ENCODE measurements around the gene ZNF699. TPM values are rescaled to one million over a fixed set of nuclear protein-coding genes. Genes with fewer than 3 reads are reported as not detected.
"Not testable (repeated sequence)": the region's sequence is repeated elsewhere in the genome, so short reads cannot be mapped to it uniquely, and the experiment has no call there.

ZNF699 gene
- total RNA-seq, 3 donors from 2014 or later: 2.7 to 6.2 (median 4.4) TPM

DNA sequence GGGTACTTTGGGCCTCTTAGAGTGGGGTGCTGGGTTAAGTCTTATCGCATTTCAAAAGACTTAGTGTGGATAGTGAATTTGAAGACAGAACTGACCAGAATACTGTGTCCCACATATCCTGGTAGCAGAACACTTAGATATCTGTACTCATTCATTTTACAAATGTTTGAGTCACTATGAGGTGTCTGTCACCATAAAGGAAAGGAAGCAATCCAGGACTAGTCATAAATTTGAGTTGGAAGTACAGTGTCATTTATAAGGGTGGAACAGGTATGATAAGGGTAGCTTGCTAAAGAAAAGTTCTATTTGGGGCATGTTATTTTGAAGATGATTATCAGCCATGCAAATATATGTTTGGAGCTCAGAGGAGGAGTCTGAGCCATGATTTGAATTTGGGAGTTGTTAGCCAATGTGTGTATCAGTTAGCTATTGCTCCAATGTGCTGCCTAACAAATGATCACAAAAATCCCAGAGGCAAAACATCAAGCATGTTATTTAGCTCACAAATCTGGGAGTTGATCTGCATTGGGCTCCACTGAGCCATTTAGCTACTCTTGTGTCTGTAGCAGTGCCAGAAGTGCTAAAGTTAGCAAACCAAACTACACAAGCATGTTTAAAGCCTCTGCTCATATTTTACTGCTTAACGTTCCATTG is 20.3 kb downstream of the ZNF699 start:
- ATAC-seq (no peak), DNase-seq (no peak)
- TF ChIP-seq, protein P1, sequence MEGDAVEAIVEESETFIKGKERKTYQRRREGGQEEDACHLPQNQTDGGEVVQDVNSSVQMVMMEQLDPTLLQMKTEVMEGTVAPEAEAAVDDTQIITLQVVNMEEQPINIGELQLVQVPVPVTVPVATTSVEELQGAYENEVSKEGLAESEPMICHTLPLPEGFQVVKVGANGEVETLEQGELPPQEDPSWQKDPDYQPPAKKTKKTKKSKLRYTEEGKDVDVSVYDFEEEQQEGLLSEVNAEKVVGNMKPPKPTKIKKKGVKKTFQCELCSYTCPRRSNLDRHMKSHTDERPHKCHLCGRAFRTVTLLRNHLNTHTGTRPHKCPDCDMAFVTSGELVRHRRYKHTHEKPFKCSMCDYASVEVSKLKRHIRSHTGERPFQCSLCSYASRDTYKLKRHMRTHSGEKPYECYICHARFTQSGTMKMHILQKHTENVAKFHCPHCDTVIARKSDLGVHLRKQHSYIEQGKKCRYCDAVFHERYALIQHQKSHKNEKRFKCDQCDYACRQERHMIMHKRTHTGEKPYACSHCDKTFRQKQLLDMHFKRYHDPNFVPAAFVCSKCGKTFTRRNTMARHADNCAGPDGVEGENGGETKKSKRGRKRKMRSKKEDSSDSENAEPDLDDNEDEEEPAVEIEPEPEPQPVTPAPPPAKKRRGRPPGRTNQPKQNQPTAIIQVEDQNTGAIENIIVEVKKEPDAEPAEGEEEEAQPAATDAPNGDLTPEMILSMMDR (IDR thresholded peaks at IDR 0.05): no peak
- no peak overlapping the region for H3K4me3 ChIP-seq
- no peaks in the 10 kb centered on the region for H3K4me1 ChIP-seq (ENCODE audit: low read depth)
- H3K9me3 ChIP-seq: peaks cover 97% of the 10 kb centered on the region
- intact Hi-C loops (cut with DNase I, micrococcal nuclease): no loop called here
- no peaks in the 10 kb centered on the region for H3K36me3 ChIP-seq (ENCODE audit: low read depth)

DNA sequence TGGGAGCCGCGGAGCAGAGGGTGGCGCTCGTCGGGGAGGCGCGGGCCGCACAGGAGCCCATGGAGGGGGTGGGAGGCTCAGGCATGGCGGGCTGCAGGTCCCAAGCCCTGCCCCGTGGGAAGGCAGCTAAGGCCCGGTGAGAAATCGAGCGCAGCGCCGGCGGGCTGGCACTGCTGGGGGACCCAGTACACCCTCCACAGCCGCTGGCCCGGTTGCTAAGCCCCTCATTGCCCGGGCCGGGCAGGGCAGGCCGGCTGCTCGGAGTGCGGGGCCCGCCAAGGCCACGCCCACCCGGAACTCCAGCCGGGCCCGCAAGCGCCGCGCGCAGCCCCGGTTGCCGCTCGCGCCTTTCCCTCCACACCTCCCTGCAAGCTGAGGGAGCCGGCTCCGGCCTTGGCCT is 26.2 kb downstream of the ZNF699 start:
- H3K4me3 ChIP-seq; H3K36me3 ChIP-seq (ENCODE audit: low read depth); H3K4me1 ChIP-seq (ENCODE audit: low read depth); intact Hi-C loops (cut with DNase I, micrococcal nuclease); ATAC-seq; DNase-seq: not testable (repeated sequence)
- peaks cover 46% of the 10 kb centered on the region for H3K9me3 ChIP-seq

DNA sequence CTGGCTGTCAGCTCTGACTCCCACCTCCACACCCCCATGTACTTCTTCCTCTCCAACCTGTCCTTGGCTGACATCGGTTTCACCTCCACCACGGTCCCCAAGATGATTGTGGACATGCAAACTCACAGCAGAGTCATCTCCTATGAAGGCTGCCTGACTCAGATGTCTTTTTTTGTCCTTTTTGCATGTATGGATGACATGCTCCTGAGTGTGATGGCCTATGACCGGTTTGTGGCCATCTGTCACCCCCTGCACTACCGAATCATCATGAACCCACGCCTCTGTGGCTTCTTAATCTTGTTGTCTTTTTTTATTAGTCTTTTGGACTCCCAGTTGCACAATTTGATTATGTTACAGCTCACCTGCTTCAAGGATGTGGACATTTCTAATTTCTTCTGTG is 58.4 kb downstream of the ZNF699 start:
- no peak for ATAC-seq
- no peaks in the 10 kb centered on the region for H3K36me3 ChIP-seq (ENCODE audit: low read depth)
- TF ChIP-seq, protein P1 (IDR thresholded peaks at IDR 0.05): no peak
- intact Hi-C loops (cut with DNase I, micrococcal nuclease): no loop called here
- DNase-seq: no peak
- H3K4me3 ChIP-seq: no peak overlapping the region
- H3K9me3 ChIP-seq: peaks cover 12% of the 10 kb centered on the region
- no peaks in the 10 kb centered on the region for H3K4me1 ChIP-seq (ENCODE audit: low read depth)

DNA sequence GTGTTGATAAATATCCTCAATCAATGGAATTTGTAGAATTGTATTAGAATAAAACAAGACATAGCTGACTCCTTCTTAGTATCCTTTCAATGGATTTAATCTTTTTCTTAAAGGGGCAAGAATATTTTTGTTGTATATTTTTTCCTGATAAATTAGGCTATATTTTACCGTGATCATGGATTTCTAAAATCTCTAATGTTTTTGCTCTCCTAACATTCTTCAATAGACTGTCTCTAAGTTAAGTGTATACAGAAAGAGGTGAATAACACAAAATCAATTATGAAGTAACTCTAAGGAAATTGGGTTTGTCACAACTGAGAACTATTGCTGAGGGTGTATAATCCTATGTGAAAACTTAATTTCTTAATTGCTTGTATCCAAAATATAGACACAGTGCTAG is 59.0 kb downstream of the ZNF699 start, which contains the start of gene OR7E24:
OR7E24 (plus strand) TSS at position 301 of the 400 bp plus-strand sequence. CDS start 114 bp downstream, outside the sequence.
- Histone ChIP-seq H3K4me3 (no peak within 1 kb of the TSS), H3K9me3 (peaks cover 9% of the 10 kb centered on the region), H3K4me1 (ENCODE audit: low read depth) (no peaks in the 10 kb centered on the region), H3K36me3 (ENCODE audit: low read depth) (no peaks in the 10 kb centered on the region)
- TF ChIP-seq, protein P1 (IDR thresholded peaks at IDR 0.05): no peak
- intact Hi-C loops (cut with DNase I, micrococcal nuclease): no loop called here
- no peak for ATAC-seq
- DNase-seq: no peak

Other genes starting within 250 kb of the ZNF699 start
- gene OR1M1, start 222.8 kb downstream of the ZNF699 start, total RNA-seq: not detected
- not detected for gene OR7G2, start 202.4 kb downstream of the ZNF699 start, total RNA-seq
- not detected for gene OR7G1, start 194.1 kb downstream of the ZNF699 start, total RNA-seq
- not detected for gene OR7G3, start 182.9 kb downstream of the ZNF699 start, total RNA-seq
- 10 to 100 TPM; 26.4 to 37.1 (median 29.5) TPM for gene ZNF317, start 169.4 kb downstream of the ZNF699 start, total RNA-seq
- not detected for gene OR7D2, start 130.9 kb downstream of the ZNF699 start, total RNA-seq
- not detected for gene OR7D4, start 90.2 kb downstream of the ZNF699 start, total RNA-seq
- gene OR7E24, start 58.9 kb downstream of the ZNF699 start, total RNA-seq: not detected
- 10 to 100 TPM in 2 of 3 donors, 1 to 10 TPM in 1; 7.8 to 19.5 (median 10.4) TPM for gene ZNF559, start 14.3 kb upstream of the ZNF699 start, total RNA-seq
- 1 to 10 TPM in 2 of 3 donors, not detected in 1; 2.5 to 5.5 TPM for gene ZNF177, start 53.2 kb upstream of the ZNF699 start, total RNA-seq
- gene ZNF266, start 125.7 kb upstream of the ZNF699 start, total RNA-seq: 10 to 100 TPM; 16.6 to 23.9 (median 20.6) TPM
- gene ZNF560, start 188.8 kb upstream of the ZNF699 start, total RNA-seq: not detected
- 10 to 100 TPM in 1 of 3 donors, 1 to 10 TPM in 2; 6.9 to 23.3 (median 9.7) TPM for gene ZNF426, start 228.8 kb upstream of the ZNF699 start, total RNA-seq

Data from mucosa of descending colon (tissue), 3 donors.